Smooth muscle cell (in vitro differentiated cells): ENCODE results near the gene NLGN1. TPM values are rescaled to one million over a fixed set of nuclear protein-coding genes. Genes with fewer than 3 reads are reported as not detected.
A peak's percentile ranks its signal among the peaks of the same experiment; 100 is the strongest.

Experiments used
- DNase-seq: peaks from one replicate; lab custom pipeline; 2025; ENCODE audit not compliant: unreplicated experiment; lab: John Stamatoyannopoulos, UW
- H2AFZ ChIP-seq: fragments of 200-600 bp; sonication (generic); 2 replicates; pipeline ENCODE4 v1.6.0; 2016; ENCODE audit warnings: antibody characterized with exemption, low read depth, mild to moderate bottlenecking
- H3F3A ChIP-seq: fragments of 200-600 bp; sonication (generic); 2 replicates; pipeline ENCODE4 v1.6.0; 2017; ENCODE audit warnings: antibody characterized with exemption, low read depth
- H3K27ac ChIP-seq: fragments of 200-600 bp; sonication (generic); 2 replicates; pipeline ENCODE4 v1.5.1; 2016; ENCODE audit warnings: low read depth, mild to moderate bottlenecking
- H3K27me3 ChIP-seq: fragments of 200-600 bp; sonication (generic); 2 replicates; pipeline ENCODE4 v1.6.1; 2016; ENCODE audit warnings: low read depth, mild to moderate bottlenecking
- H3K36me3 ChIP-seq: fragments of 200-600 bp; sonication (generic); 2 replicates; pipeline ENCODE4 v1.5.1; 2016; ENCODE audit warnings: low read depth
- H3K4me1 ChIP-seq: fragments of 200-600 bp; sonication (generic); 2 replicates; pipeline ENCODE4 v1.5.1; 2016; ENCODE audit warnings: low read depth
- H3K4me2 ChIP-seq: fragments of 200-600 bp; sonication (generic); 2 replicates; pipeline ENCODE4 v1.6.0; 2016; ENCODE audit warnings: mild to moderate bottlenecking
- H3K4me3 ChIP-seq: fragments of 200-600 bp; sonication (generic); 2 replicates; pipeline ENCODE4 v1.5.1; 2016; ENCODE audit warnings: mild to moderate bottlenecking
- H3K79me2 ChIP-seq: fragments of 200-600 bp; sonication (generic); 2 replicates; pipeline ENCODE4 v1.6.0; 2016; ENCODE audit warnings: low read depth, mild to moderate bottlenecking
- H3K9ac ChIP-seq: fragments of 200-600 bp; sonication (generic); 2 replicates; pipeline ENCODE4 v1.6.0; 2016; ENCODE audit warnings: low read depth
- H3K9me3 ChIP-seq: fragments of 200-600 bp; sonication (generic); replicated peaks from 2 replicates; pipeline ENCODE4 v1.5.1; 2016; ENCODE audit warnings: low read depth
- H4K20me1 ChIP-seq: fragments of 200-600 bp; sonication (generic); 2 replicates; pipeline ENCODE4 v1.6.0; 2016; ENCODE audit warnings: low read depth
- WGBS: methylation state at CpG from one replicate; pipeline ENCODE4 v1.1.7; 2016; ENCODE audit warnings: low lambda C conversion rate; 5-methylcytosine and 5-hydroxymethylcytosine counted together
- polyA plus RNA-seq: library from polyadenylated mRNA; unstranded; fragments of >200 nt; fragmentation: Nextera tagmentation; extraction: Ambion mirVana; gene quantifications from 2 replicates; pipeline ENCODE4 v1.2.1, GENCODE V29; 2016
- total RNA-seq: library from RNA; depleted of rRNA; stranded (reverse); fragments of >200 nt; gene quantifications from 2 replicates; pipeline ENCODE4 v1.2.3, GENCODE V29; 2014
- TF ChIP-seq, protein P1 (sequence below): fragments of 200-600 bp; sonication (generic); IDR thresholded peaks from 2 replicates; pipeline ENCODE4 v1.5.1; 2017; ENCODE audit warnings: borderline replicate concordance, mild to moderate bottlenecking, antibody characterized with exemption; ENCODE audit not compliant: insufficient read depth, poor library complexity, severe bottlenecking

NLGN1 gene
- total and polyA plus RNA-seq, 2 experiments from 2014 or later = 0.04 TPM; not detected in 1

DNA sequence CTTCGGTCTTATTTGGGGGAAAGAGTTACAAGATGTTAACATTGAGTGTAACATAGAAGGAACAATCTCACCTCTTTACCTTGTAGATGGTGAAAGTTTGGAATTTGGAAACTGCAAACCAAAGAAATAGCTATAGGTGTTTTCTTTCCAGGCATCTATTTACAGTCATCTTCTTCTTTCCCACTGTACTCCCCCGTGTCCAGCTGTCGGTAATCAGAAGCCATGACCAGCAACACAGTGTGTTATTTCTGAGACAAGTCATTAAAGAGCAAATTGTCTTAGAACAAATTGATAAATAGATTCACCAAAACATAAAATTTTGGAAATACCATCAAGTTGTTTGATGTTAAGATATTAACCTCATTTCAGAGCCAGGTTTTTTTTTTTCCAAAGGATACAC is 871.0 kb downstream of the NLGN1 start:
- TF ChIP-seq, protein P1, sequence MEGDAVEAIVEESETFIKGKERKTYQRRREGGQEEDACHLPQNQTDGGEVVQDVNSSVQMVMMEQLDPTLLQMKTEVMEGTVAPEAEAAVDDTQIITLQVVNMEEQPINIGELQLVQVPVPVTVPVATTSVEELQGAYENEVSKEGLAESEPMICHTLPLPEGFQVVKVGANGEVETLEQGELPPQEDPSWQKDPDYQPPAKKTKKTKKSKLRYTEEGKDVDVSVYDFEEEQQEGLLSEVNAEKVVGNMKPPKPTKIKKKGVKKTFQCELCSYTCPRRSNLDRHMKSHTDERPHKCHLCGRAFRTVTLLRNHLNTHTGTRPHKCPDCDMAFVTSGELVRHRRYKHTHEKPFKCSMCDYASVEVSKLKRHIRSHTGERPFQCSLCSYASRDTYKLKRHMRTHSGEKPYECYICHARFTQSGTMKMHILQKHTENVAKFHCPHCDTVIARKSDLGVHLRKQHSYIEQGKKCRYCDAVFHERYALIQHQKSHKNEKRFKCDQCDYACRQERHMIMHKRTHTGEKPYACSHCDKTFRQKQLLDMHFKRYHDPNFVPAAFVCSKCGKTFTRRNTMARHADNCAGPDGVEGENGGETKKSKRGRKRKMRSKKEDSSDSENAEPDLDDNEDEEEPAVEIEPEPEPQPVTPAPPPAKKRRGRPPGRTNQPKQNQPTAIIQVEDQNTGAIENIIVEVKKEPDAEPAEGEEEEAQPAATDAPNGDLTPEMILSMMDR = no peak
- H3K9me3 ChIP-seq = no peaks in the 10 kb centered on the region
- H3F3A ChIP-seq = no peaks in the 10 kb centered on the region
- H3K4me1 ChIP-seq = no peaks in the 10 kb centered on the region
- no peaks in the 10 kb centered on the region for H3K27me3 ChIP-seq
- no peak overlapping the region for H3K4me2 ChIP-seq
- H4K20me1 ChIP-seq = no peaks in the 10 kb centered on the region
- 88% methylated on average over 3 of the region's 3 CpGs for WGBS
- DNase-seq = no peak
- no peaks in the 10 kb centered on the region for H3K79me2 ChIP-seq
- H3K36me3 ChIP-seq = no peaks in the 10 kb centered on the region
- H2AFZ ChIP-seq = no peak overlapping the region
- no peak overlapping the region for H3K9ac ChIP-seq
- no peak overlapping the region for H3K27ac ChIP-seq
- H3K4me3 ChIP-seq = no peak overlapping the region

DNA sequence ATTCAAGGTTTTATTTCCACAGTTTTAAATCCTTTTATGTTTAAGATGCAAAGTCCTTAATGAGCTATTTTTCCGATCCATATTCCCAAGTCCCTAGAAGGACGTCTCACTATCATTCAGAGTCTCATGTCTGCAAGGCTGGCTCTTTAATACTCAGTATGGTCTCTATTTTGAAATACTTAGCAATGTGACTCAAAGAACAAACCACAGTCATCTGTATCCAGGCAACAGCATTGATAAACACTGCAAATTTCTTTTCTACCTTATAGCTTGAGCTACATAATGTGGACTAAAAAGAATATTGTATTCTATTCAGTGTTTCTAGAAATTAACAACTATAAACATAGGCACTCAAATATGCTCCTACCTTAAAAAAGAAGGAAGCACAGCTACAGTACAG is 873.3 kb downstream of the NLGN1 start:
- 37% methylated on average over 2 of the region's 2 CpGs for WGBS
- H3K9me3 ChIP-seq = no peaks in the 10 kb centered on the region

DNA sequence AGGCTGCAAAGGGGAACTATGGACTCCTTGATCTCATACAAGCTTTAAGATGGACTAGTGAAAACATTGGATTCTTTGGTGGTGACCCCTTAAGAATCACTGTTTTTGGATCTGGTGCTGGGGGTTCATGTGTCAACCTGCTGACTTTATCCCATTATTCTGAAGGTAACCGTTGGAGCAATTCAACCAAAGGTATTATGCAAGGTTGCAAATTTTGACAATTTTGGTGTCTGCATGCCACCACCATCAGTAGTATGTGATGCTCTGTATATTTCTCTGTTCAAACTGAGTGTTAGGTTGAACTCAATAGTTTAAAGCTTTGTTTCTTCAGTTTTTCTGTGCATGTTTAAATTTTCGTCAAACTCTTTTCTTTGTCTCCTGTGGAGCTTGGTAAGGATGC is 877.8 kb downstream of the NLGN1 start:
- Histone ChIP-seq H2AFZ (no peak overlapping the region), H3K9me3 (no peaks in the 10 kb centered on the region), H4K20me1 (no peaks in the 10 kb centered on the region), H3K4me3 (no peak overlapping the region), H3K79me2 (no peaks in the 10 kb centered on the region), H3K27me3 (no peaks in the 10 kb centered on the region), H3F3A (no peaks in the 10 kb centered on the region), H3K36me3 (no peaks in the 10 kb centered on the region), H3K4me1 (no peaks in the 10 kb centered on the region), H3K4me2 (no peak overlapping the region), H3K9ac (no peak overlapping the region), H3K27ac (no peak overlapping the region)
- TF ChIP-seq, protein P1 = no peak
- 84% methylated on average over 2 of the region's 2 CpGs for WGBS
- DNase-seq = no peak

More for the DNA sequence above, 873.3 kb downstream of the NLGN1 start:
- TF ChIP-seq, protein P1 = no peak
- H3K4me1 ChIP-seq = no peaks in the 10 kb centered on the region
- H2AFZ ChIP-seq = peak overlapping the region; percentile 59
- peak overlapping the region; percentile 79 for H3K9ac ChIP-seq
- peak overlapping the region; percentile 74 for H3K4me2 ChIP-seq
- no peaks in the 10 kb centered on the region for H3K79me2 ChIP-seq
- no peaks in the 10 kb centered on the region for H3K36me3 ChIP-seq
- H3K27ac ChIP-seq = peak overlapping the region; percentile 71
- no peak overlapping the region for H3K4me3 ChIP-seq
- H4K20me1 ChIP-seq = no peaks in the 10 kb centered on the region
- H3F3A ChIP-seq = no peaks in the 10 kb centered on the region
- DNase-seq = no peak
- H3K27me3 ChIP-seq = no peaks in the 10 kb centered on the region

DNA sequence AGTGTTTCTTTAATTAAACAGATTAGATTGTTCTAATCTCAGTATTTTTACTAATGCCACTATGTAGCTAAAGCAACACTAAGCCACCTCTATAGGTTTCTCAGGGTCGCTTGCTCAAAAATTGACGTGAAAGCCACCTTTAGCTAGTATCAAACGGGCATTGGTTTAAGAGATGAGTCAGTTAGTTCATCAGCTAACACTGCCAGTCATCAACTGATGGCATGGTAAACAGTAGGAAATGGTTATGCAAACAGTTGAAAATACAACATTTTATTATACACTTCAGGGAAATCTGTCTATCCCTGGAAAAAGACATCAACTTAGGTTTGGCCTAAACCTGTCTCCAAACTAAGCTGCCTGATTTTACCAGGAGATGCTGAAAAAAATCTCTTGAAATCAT is 879.3 kb downstream of the NLGN1 start:
- Histone ChIP-seq H4K20me1 (no peaks in the 10 kb centered on the region), H2AFZ (no peak overlapping the region), H3K27me3 (no peaks in the 10 kb centered on the region), H3F3A (no peaks in the 10 kb centered on the region), H3K9ac (no peak overlapping the region), H3K4me1 (no peaks in the 10 kb centered on the region), H3K9me3 (no peaks in the 10 kb centered on the region), H3K27ac (no peak overlapping the region), H3K4me2 (no peak overlapping the region), H3K4me3 (no peak overlapping the region), H3K79me2 (no peaks in the 10 kb centered on the region), H3K36me3 (no peaks in the 10 kb centered on the region)
- WGBS = 91% methylated on average over 3 of the region's 3 CpGs
- TF ChIP-seq, protein P1 = no peak
- no peak for DNase-seq
